ENCODE results near the gene PFKFB4. TPM values are rescaled to one million over a fixed set of nuclear protein-coding genes. Genes with fewer than 3 reads are reported as not detected.

Gene PFKFB4
- total and polyA plus RNA-seq, 2 of the 8 experiments (the other 6 are each of a cell fraction or from before 2014, with no cell fraction given) = 10.7 to 20.1 TPM

- TF ChIP-seq CHD7 (IDR thresholded peaks at IDR 0.05; ENCODE audit: insufficient replicate concordance, low read length) (no peak), E2F6 (IDR thresholded peaks at IDR 0.05) (no peak), SUZ12 (IDR thresholded peaks at IDR 0.05; ENCODE audit: low read length) (no peak), YY1 (IDR thresholded peaks at IDR 0.05; ENCODE audit: low read depth, low read length) (no peak), HDAC6 (IDR thresholded peaks at IDR 0.05; ENCODE audit: low read depth, low read length) (no peak), NANOG (IDR thresholded peaks at IDR 0.05; ENCODE audit: insufficient read depth, low read depth, low read length, poor library complexity, severe bottlenecking) (no peak), EP300 (IDR thresholded peaks at IDR 0.05; ENCODE audit: borderline replicate concordance in 1 of 2, low read depth in 2 of 2, low read length in 2 of 2) (no peak)
These were observed 31.6 kb upstream of the PFKFB4 start (continued) for GRCh38 chr3:48588230-48588629.

Measured in H1 (cell line).